Dedifferentiated amniotic fluid mesenchymal stem cell (primary cell): ENCODE measurements around the gene KAZN.

Experiments used
- DNase-seq: peaks from one replicate; pipeline ENCODE4 v3.0.0-alpha.2; 2016; ENCODE audit errors: extremely low spot score

Gene KAZN

DNA sequence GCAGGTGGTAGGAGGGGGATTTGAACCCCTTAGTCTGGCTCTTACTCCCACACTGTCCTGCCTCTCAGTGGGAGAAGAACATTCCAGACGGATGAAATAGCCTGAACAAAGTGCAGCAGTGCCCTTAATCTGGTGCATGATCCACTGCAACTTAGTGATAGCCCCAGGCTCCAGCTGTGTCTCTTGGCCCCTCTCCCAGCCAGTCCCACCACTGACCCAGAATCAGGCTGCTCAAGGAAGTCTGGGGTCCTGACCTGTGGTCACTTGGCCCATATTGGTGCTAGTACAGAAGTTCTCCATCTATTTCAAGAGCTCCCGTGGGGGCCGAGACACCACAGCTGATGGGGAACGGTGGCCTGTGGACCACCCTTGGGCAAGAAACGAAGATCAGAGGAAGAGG, 255.0 kb downstream of the KAZN start:
- DNase-seq = no peak

DNA sequence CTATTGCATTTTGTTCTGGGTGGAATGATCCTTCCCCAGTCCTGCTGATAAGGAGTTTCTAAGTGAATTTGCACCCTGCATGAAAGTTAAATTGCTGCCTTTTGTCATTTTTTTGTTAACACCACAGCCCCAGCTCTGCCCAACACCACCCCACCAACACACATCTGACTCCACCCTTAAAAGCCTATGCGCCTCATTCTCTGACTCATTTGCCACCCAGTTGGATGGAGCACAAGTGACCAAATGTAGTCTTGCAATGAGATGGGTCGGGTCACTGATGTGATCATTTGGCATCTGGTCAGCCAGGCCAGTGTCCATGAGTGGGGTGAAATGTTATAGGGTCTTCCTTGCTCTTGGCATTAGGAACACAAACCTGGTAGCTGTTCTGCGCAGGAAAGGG, 256.8 kb downstream of the KAZN start:
- no peak for DNase-seq

DNA sequence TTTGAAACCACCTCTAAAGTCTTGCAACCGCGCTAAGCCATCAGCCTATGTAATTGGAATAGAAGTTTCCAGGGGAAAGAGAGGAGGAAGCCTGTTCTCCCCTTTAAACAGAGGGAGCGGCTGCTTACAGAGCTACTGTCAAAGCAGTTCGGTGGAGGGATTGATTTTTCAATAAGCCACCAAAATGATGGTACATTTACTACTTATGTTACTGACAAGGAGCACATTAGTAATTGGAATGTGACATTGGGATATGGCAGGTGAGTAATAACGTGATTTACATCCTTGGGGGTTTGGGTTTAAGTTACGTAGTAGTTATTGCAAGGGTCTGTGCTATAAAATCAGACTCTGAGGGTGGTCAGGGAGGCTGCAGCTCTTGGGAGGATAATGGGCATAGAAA, 257.3 kb downstream of the KAZN start:
- DNase-seq = no peak

DNA sequence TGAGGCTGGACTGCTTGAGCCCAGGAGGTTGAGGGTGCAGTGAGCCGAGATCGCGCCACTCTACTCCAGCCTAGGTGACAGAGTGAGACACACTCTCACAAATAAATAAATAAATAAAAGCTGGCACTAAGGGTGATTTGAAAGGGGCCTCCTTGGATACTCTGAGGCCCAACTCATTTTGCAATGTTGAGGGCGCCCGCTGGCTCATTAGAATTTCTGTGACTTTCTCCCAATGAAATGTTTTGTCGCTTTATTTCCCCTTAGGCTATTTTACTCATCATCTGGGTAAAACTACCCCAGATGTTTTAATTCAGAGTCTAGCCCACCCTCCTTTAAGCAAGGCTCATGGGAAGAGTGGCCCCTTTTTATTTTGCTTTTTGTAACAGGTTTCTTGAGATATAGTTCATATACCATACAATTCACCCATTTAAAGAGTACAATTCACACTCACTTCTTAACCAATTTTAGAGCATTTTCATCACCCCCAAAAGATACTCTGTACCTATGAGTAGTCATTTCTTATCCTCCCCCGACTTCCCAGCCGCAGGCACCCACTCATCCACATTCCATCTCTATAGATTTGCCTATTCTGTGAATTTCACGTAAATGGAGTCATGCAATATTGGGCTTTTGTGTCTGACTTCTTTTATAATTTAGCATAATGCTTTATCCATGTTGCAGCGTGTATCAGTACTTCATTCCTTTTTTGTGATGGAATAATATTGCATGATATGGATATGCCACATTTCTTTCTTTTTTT, 259.1 kb downstream of the KAZN start:
- no peak for DNase-seq

DNA sequence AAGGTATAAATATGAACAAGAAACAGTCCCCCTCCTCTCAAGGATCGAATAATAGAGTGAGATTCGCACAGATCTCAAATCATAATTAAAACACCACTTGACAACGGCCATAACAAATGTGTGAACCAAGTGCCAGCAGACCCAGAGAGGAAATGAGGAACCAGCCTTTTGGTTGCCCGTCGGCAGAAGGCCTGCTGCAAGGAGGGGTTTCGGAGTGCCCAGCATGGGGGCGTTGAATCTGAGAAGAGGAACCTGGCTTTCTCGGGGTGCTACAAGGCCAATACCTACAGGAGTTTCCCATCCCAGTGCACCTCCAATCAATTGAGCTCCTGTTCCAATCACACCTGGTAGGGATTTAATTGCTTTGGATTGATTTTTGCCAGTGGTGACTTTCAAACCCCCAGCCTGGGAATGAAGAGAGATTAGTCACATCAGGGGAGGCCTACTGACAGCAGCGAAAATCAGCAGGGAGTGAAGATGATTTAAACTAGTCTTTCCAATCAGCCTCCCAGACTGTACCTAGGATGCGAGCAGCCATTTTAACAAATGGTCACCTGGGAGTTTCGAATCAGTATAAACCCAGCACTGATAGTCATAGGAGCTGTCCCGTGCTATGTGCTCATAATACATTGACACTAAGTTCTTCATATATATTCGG, 263.8 kb downstream of the KAZN start:
- DNase-seq = no peak

DNA sequence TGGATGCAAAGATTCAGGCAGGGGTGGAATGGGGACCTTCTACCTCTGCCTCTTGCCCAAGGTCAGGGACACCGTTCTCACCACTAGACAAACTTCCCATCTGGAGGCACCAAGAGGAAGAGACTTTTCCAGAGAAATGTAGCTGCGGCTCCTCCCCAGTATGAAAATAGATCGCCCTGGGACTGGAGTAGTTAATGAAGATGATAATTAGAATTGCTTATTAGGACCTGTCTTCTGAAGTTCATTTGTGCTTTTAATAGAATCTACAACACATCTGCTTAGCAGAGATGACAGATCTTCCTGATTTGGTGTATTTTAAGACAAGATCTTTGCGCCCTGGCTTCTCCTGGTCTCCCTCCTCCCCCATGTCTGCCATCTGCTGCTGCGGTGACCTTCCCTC, 266.6 kb downstream of the KAZN start:
- DNase-seq = no peak

DNA sequence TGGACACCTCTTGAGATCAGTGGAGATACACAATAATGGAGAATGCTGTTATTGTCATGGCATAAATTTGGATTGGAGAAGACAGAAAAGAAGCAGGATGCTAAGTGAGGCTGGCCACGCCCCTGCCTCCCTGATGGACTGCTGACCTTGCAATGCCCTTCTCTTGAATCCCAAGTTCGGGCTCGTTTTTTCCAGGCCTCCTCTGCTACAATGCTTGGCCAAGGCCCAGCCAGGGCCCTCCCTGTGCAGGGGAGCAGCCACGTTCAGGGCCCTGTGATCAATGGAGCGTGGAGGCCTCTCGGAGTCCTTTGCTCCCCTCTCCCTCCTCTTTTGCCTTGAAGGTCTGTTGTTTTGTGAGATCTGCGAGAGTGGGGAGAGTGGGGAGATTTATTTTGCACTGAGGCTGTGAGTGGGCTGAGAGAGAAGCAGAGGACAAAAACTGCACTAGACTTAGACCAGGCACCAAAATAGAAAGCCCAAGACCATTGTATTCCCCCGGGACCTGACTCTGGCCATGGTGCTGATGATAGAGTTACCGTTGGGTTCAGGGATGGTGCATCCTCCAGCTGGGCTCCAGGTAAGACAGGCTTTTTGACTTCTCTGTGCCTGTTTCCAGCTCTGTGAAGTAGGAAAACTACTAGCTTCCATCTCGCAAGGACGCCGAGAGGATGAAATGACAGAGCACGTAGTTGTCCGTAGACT, 268.6 kb downstream of the KAZN start:
- DNase-seq = no peak

DNA sequence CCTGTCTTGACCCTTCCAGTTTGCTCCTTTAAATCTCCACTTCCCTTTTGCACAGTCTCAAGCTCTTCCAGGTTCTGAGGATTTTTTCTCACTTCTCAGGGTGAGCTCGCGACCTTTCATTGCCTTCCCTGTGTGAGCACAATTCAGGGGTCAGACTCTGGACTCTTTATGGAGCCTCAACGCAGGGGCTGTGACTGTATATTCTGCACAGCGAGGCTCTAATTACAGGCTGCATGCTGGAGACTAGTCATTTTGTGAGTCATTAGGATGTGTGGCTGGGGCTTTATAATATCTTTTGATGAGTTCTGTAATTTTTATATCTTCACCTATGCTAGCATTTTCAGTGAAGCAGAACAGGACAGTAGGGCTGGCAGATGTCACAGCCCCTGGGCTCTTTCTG, 270.7 kb downstream of the KAZN start:
- DNase-seq = no peak

DNA sequence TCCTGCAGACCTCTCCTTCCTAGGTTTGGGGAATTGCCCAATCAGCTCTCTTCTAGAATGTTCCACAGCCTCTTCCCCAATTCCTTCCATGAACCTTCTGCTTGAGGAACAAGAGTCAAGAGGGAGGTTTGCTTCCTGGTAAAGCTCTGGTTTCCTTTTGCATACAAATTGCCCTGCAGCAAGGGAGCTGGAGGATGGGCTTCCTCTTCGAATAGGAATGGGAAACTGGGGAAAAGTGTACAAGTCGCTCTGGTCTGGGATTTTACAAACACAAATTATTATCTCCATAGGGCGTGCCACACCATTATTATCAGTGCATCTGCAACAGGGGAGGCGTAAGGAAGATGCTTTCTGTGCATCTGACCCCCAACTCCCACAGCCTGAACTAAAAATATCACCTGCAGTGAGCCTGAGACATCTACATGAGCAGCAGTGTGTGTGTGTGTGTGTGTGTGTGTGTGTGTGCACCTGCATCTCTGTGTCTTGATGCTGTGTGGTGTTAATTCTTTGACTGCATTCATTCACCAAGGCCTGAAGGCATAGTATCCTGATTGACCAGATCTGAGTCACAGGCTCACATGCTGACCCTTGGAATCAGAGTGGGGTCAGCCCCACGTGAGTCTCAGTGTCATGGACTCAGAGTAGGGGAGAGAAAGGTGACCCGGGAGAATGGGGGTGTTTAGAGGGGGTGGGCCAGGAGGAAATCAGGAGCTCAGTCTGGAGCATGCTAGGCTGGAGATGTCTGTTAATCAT, 272.9 kb downstream of the KAZN start:
- DNase-seq = no peak

DNA sequence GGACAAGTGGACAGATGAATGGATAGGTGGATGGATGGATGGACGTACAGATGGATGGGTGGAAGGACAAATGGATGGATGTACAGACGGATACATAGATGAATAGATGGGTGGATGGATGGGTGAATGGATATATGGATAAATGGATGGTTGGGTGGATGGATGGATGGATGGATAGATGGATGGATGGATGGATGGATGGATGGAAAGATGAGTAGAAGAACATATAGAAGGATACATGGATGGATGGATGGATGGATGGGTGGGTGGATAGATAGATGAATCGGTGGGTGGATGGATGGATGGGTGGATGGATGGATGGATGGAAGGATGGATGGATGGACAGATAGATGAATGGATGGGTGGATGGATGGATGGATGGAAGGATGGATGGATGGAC, 274.3 kb downstream of the KAZN start:
- no peak for DNase-seq

DNA sequence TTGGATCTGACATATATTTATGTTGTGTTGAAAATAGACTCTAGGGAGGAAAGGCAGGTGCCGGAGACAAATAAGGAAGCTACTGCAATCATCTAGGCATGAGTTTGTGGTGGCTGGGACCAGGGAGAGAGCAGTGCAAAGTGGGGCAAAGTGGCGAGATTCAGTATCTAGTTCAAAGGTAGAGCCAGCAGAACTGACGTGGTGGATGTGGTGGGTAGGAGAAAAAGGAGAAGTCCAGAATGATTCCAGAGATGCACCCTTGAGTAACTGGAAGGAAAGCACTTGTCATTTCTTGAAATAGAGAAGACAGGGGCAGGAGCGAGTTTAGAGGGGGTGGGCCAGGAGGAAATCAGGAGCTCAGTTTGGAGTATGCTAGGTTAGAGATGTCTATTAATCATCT, 275.2 kb downstream of the KAZN start:
- DNase-seq = no peak

DNA sequence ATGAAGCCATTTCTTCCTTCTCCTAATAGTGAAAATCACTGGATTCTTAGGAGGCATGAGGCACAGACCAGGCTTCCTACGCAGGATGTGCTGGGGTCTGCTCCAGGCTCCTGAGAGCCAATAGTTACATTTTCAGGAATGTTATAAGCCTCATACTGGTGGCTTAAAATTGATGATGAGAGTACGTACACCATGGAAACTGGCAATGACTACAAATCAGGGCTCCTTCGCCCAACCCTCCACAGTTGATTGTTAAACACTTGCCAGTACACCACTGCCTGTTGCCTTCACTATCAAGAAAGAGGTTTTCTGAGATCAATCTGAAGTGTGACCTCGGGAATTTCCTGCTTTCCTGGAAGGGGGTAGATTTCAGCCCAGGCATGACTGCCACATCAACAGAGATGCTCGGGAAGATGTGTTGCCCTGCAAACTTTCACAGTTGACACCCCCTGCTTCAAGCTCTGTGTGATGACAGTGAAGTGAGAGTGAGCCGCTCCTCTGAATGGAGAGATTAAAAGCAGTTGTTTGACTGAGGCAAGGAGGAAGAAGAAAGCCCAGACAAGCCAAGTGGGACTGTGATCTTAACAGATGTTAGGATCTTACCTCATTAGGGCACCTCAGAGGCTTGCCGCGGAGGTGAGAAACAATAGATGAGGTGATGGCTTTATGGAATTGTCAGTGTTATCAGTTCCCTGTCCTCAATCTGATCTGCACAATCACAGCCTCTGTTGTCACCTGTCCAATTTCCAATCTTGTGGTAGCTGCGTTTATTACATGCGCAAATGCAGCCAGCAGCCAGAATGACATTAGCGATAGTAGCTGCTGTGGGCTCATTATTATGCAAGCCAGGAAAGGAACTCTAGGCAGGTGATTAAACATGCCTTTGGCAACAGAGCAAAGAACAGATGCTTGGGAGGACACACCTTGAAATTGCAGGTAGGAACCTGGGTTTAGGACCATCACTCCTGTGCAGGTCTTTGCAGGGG, 277.3 kb downstream of the KAZN start:
- DNase-seq = no peak

DNA sequence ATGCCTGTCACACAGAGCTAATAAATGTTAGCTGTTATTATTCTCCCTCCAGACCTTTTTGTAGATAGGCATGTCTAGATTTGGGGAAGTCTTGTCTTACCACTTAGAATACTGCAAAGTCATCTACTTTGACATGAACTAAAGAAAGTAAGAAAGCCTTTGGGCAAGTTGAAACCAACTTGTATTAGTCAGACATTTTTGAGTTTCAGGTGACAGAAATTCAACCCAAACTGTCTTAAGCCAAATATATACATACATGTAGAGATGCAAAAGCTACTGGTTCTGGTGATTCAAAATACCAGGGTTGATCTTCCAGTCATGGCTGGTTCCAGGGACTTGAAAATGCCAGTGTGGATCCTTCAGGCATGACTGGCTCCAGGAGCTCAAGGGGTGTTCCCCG, 278.3 kb downstream of the KAZN start:
- no peak for DNase-seq

DNA sequence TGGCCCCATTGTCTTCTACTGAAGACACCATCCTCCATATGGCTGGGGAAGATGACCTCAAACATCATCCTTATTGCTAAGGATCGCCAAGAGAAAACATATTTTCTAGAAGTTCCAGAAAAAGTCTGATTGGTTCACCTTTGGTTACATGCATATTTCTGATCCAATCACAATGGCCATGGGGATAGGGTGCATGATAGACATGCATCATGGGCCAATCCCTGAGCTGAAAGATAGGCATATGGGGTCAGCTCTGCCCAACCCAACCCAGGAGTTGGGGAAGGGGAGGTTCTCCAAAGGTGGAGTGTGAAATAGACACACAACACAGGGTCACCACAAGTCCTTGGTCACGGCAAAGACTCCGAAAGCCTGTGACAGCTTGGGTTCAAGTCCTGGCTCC, 278.7 kb downstream of the KAZN start:
- no peak for DNase-seq

DNA sequence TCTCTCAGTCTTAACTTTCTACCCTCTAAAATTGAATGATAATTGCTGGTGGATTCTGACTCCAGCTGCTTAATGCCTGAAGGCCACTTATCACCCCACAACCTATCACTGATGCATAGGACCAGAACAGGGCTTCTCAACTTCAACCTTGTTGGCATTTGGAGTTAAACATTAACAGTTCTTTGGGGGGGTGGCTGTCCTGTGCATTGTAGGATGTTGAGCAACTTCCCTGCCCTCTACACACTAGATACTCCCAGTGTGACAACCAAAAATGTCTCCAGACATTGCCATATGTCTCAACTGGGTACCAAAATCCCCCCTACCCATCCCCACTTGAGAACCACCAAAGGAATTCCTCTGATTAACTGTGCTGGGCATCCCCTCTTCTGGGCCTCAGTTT, 279.6 kb downstream of the KAZN start:
- no peak for DNase-seq

DNA sequence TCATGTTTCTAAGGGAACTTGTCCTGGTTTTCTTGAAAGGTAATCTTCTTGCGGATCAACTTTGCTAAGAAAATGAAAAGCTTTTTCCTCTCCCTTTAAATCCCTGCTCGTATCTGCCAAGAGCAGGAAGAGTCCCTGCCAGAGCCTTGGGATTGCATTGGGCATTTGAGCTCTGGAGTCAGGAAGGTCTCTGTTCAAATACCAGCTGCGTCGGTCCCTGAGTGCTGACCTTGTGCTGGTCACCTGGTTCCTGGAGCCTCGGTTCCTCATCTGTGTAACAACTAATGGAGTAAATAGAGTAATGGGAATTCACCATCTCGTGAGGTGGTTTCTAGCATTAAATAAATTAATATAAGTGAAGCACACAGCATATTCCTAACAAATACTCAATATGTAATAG, 280.5 kb downstream of the KAZN start:
- no peak for DNase-seq

DNA sequence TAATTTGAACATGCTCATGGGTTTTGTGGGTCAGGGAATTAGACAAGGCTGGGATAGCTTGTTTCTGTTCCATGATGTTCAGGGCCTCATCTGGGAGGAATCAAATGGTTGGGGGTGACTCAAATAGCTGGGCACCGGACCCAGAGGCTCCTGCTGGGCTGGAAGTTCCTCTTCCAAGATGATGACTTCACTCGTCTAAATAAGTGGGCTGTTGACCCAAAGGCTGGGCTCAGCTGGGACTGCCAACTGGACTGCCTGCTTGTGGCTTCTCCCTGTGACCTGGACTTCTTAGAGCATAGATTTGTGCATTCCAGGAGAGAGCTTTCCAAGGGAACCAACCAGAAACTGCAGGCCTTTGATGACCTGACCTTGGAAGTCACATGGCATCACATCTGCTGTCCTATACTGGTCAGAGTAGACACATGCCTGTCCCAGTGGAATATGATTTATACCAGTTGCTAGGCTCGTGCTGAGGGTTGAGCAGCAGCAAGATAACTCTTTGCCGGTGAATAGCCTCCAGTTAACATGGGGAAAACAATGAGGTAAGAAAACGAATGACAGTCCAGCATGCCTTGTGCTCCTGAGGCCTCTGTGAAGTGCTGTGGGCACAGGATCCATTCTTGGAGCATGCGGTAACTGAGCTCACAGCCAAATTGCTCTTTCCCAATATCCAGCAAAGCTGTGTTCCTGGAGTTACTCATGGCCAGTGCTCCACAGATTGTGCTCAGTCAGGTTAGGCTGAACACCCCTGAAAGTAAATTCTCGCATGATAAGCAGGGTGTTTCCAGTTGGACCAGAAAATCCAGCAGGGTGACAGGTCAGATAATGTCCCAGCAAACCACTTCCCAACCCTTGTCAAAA, 282.2 kb downstream of the KAZN start:
- peak; percentile 27 for DNase-seq

DNA sequence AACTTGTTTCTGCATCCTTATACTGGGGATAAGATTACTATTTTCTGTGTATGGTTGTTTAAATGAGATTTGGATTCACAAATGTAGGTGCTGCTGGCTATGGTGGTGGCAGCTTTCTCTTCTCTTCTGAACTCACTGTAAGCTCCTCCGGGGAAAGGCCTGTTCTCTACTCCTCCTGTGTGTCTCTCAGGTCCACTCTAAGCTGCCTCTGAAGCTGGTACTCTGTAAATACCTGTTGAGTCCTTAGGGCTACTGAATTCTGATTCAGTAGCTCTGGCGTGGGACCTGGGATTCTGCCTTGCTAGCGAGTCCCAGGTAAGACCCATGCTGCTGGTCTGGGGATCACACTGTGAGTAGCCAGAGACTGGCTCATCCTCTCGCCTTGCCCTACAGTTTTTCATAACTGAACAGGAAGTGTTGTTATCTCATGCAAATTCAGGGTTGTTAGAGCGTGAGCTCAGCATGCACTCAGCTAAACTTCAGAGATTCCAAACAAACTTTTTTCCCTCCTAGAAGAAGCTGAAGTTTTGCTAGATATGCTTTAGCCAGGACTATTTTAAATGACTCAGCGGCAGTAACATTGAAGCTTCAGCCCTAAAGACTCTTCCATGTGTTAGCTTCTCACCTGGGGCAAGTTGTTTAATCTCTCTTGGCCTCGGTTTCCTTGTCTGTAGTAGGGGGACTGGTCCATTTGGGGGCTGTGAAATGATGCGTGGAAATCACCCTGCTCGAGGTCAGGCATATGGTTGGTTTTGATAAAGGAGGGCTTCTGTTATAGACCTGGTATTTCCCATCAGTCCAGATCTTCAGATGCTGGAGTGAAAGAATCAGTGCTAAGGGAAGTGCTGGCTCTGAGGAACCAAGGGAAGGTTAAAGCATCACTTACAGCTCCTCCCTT, 283.5 kb downstream of the KAZN start:
- DNase-seq = no peak

DNA sequence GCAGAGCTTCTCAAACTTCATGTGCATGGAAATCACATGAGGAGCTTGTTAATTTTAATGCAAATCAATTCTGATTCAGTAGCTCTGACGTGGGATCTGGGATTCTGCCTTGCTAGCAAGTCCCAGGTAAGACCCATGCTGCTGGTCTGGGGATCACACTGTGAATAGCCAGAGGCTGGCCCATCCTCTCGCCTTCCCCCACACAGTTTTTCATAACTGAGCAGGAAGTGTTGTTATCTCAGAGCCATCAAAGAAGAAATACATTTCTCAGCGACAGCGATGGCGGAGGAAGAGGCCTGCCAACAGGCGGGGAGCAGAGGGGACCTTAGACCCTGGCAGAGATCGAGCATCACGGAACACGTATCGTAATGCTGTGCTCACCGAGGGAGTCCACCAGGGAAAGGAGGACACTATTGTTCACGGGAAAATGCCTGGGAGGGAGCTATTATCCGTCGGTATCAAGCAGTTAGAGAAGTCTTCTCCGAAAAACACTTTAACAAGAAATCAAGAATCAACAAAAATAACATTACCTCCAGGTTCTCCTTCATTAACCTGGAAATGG, 286.2 kb downstream of the KAZN start:
- no peak for DNase-seq
